NCI-H524 (cell line): Measurements from ENCODE around the gene AP5S1.
"Not testable (repeated sequence)": the region's sequence is repeated elsewhere in the genome, so short reads cannot be mapped to it uniquely, and the experiment has no call there.

Source experiments
- DNase-seq, 2 experiments: peaks; one replicate each; lab custom pipeline; 2025; lab: John Stamatoyannopoulos, UW

Gene AP5S1

GRCh38 chr20:3820048-3820900 is at the start of gene AP5S1:
AP5S1 (plus strand) TSS chr20:3820547; CDS start chr20:3822118, 1,571 bp downstream.
- peak; percentile 92 to 96 for DNase-seq

- no peak for DNase-seq
Measured at GRCh38 chr20:3771552-3772058, 48.7 kb upstream of the AP5S1 start.

GRCh38 chr20:3775457-3776108 is 44.8 kb upstream of the AP5S1 start:
- DNase-seq = no peak

- no peak for DNase-seq
Measured at GRCh38 chr20:3777381-3777715, 43.0 kb upstream of the AP5S1 start.

GRCh38 chr20:3777716-3778629 is 42.4 kb upstream of the AP5S1 start:
- DNase-seq = peak; percentile 31 to 47

GRCh38 chr20:3778976-3779375 is 41.4 kb upstream of the AP5S1 start:
- no peak for DNase-seq

GRCh38 chr20:3781153-3781910 is 39.0 kb upstream of the AP5S1 start, which contains the start of gene SPEF1:
SPEF1 (minus strand) TSS chr20:3781448; CDS start chr20:3781287, 161 bp downstream.
- DNase-seq = peak; percentile 98

- no peak for DNase-seq
Measured at GRCh38 chr20:3782597-3782996, 37.8 kb upstream of the AP5S1 start.

- DNase-seq = no peak
Measured at GRCh38 chr20:3783068-3783489, 37.3 kb upstream of the AP5S1 start.

GRCh38 chr20:3783511-3784195 is 36.7 kb upstream of the AP5S1 start:
- DNase-seq = no peak

GRCh38 chr20:3784216-3784853 is 36.0 kb upstream of the AP5S1 start:
- DNase-seq = no peak

- no peak for DNase-seq
Measured at GRCh38 chr20:3784863-3785239, 35.5 kb upstream of the AP5S1 start.

GRCh38 chr20:3785240-3786125 is 34.9 kb upstream of the AP5S1 start:
- no peak for DNase-seq

GRCh38 chr20:3786126-3786484 is 34.2 kb upstream of the AP5S1 start:
- DNase-seq = peak in 1 of 2 experiments; percentile 51

GRCh38 chr20:3786665-3787323 is 33.6 kb upstream of the AP5S1 start, which contains the start of gene CENPB:
CENPB (minus strand) TSS chr20:3786740; CDS start chr20:3786483, 257 bp downstream.
- peak; percentile 61 to 84 for DNase-seq

GRCh38 chr20:3787324-3788014 is 32.9 kb upstream of the AP5S1 start:
- no peak for DNase-seq

- DNase-seq = no peak
Measured at GRCh38 chr20:3788685-3789155, 31.6 kb upstream of the AP5S1 start.

- DNase-seq = not testable (repeated sequence)
Measured at GRCh38 chr20:3789201-3789600, 31.1 kb upstream of the AP5S1 start.
